Panc1 (cell line): ENCODE measurements around the gene FBXO17.

Source experiments
- CTCF ChIP-seq: fragments of 450-650 bp; IDR thresholded peaks from 2 replicates; pipeline ENCODE4 v1.5.1; 2017; ENCODE audit warnings: mild to moderate bottlenecking
- POLR2AphosphoS5 ChIP-seq: IDR thresholded peaks from 2 replicates; pipeline ENCODE4 v1.6.1; 2012; ENCODE audit warnings: mild to moderate bottlenecking, low read depth, low read length, moderate library complexity
- REST ChIP-seq, 2 experiments: IDR thresholded peaks; 2 replicates each; pipeline ENCODE4 v1.6.1; 2011 to 2012; ENCODE audit warnings: low read depth in 2 of 2, control low read depth in 1 of 2, low read length in 1 of 2, mild to moderate bottlenecking in 1 of 2, moderate library complexity in 1 of 2; ENCODE audit not compliant: insufficient read depth in 1 of 2
- TCF7L2 ChIP-seq: IDR thresholded peaks from 2 replicates; pipeline ENCODE4 v1.6.1; 2011; ENCODE audit warnings: mild to moderate bottlenecking, low read depth, low read length, inconsistent platforms

GRCh38 chr19:39009001-39009400 is 33.5 kb upstream of the FBXO17 start:
- no peak for TF ChIP-seq POLR2AphosphoS5
- TF ChIP-seq CTCF = no peak
- TF ChIP-seq REST (IDR thresholded peaks at IDR 0.05; ENCODE audit: insufficient read depth in 1 of 2, low read depth in 2 of 2, low read length in 1 of 2) = no peak
- no peak for TF ChIP-seq TCF7L2
